AG09309 (cell line): ENCODE measurements around the gene SENP6.
"Not testable (repeated sequence)": the region's sequence is repeated elsewhere in the genome, so short reads cannot be mapped to it uniquely, and the experiment has no call there.

ENCODE experiments used
- DNase-seq: peaks from one replicate; pipeline ENCODE4 v3.0.0-alpha.2; 2010; ENCODE audit warnings: low read depth
- H3K4me3 ChIP-seq: 2 replicates; pipeline ENCODE4 v1.5.1; 2011; ENCODE audit warnings: mild to moderate bottlenecking, low read depth, low read length, moderate library complexity; ENCODE audit not compliant: control insufficient read depth
- CTCF ChIP-seq: IDR thresholded peaks from 2 replicates; pipeline ENCODE4 v1.5.1; 2011; ENCODE audit warnings: mild to moderate bottlenecking, low read depth, low read length, inconsistent platforms; ENCODE audit not compliant: insufficient read depth, control insufficient read depth; ENCODE audit errors: missing control alignments

SENP6 gene

GRCh38 chr6:75719133-75719532, 117.5 kb downstream of the SENP6 start:
- no peak for DNase-seq
- no peak for TF ChIP-seq CTCF
- no peak overlapping the region for H3K4me3 ChIP-seq

GRCh38 chr6:75723382-75723781, 121.7 kb downstream of the SENP6 start:
- no peak for DNase-seq
- H3K4me3 ChIP-seq = no peak overlapping the region
- no peak for TF ChIP-seq CTCF

GRCh38 chr6:75727206-75727605, 125.5 kb downstream of the SENP6 start:
- TF ChIP-seq CTCF = no peak
- no peak overlapping the region for H3K4me3 ChIP-seq
- no peak for DNase-seq

- H3K4me3 ChIP-seq, DNase-seq: not testable (repeated sequence)
Observed at GRCh38 chr6:75731029-75731428, 129.3 kb downstream of the SENP6 start.

GRCh38 chr6:75735491-75736186, 134.0 kb downstream of the SENP6 start:
- no peak for TF ChIP-seq CTCF
- no peak for DNase-seq
- no peak overlapping the region for H3K4me3 ChIP-seq

- no peak for TF ChIP-seq CTCF
- H3K4me3 ChIP-seq = no peak overlapping the region
- DNase-seq = no peak
Observed at GRCh38 chr6:75743971-75744370, 142.3 kb downstream of the SENP6 start.

- DNase-seq = no peak
- H3K4me3 ChIP-seq = no peak overlapping the region
- no peak for TF ChIP-seq CTCF
Observed at GRCh38 chr6:75745404-75745803, 143.7 kb downstream of the SENP6 start.
